H1 (cell line): ENCODE results near the gene AP1M2. TPM values are rescaled to one million over a fixed set of nuclear protein-coding genes. Genes with fewer than 3 reads are reported as not detected.

Experiments used
- CBX5 ChIP-seq: fragments of 300-800, 300-1000 bp; sonication (generic); IDR thresholded peaks from 2 replicates; pipeline ENCODE4 v1.7.1; 2016; ENCODE audit warnings: antibody characterized with exemption, low read length, low read depth
- CHD7 ChIP-seq: fragments of 300-600 bp; sonication (generic); IDR thresholded peaks from 2 replicates; pipeline ENCODE4 v1.7.1; 2012; ENCODE audit warnings: low read length, moderate library complexity, mild to moderate bottlenecking, inconsistent platforms; ENCODE audit not compliant: insufficient replicate concordance
- JUND ChIP-seq: IDR thresholded peaks from 2 replicates; pipeline ENCODE4 v1.6.1; 2011; ENCODE audit warnings: mild to moderate bottlenecking, improper control_type of control experiment, low read length
- PHF8 ChIP-seq: fragments of 200-600 bp; sonication (generic); conservative IDR thresholded peaks from 2 replicates; pipeline ENCODE4 v1.7.1; 2012; ENCODE audit warnings: low read depth, mild to moderate bottlenecking, inconsistent platforms, low read length, moderate library complexity
- RBBP5 ChIP-seq: IDR thresholded peaks from 2 replicates; pipeline ENCODE4 v1.7.1; 2012; ENCODE audit warnings: low read depth, mild to moderate bottlenecking, inconsistent platforms, low read length, moderate library complexity, borderline replicate concordance
- SAP30 ChIP-seq: fragments of 300-600 bp; sonication (generic); IDR thresholded peaks from 2 replicates; pipeline ENCODE4 v1.7.1; 2012; ENCODE audit warnings: low read length, moderate library complexity, mild to moderate bottlenecking, inconsistent platforms; ENCODE audit not compliant: insufficient read depth, insufficient replicate concordance
- SIRT6 ChIP-seq: IDR thresholded peaks from one replicate; pipeline ENCODE4 v1.7.1; 2012; ENCODE audit warnings: low read length, inconsistent platforms
- SIX5 ChIP-seq: IDR thresholded peaks from 2 replicates; pipeline ENCODE4 v1.6.1; 2011; ENCODE audit warnings: mild to moderate bottlenecking, low read depth, low read length
- TAF1 ChIP-seq: IDR thresholded peaks from 2 replicates; pipeline ENCODE4 v1.6.1; 2011; ENCODE audit warnings: mild to moderate bottlenecking, low read depth, low read length
- ZNF274 ChIP-seq: IDR thresholded peaks from 2 replicates; pipeline ENCODE4 v1.7.0; 2012; ENCODE audit warnings: low read length, borderline replicate concordance; ENCODE audit errors: extremely low read depth
- polyA plus RNA-seq, 7 experiments: library from polyadenylated mRNA; depleted of rRNA in 3 of 7; stranded (reverse) in 5 of 7; unstranded in 2 of 7; fragments of >200 nt in 5 of 7; fragments of 200-250 nt in 2 of 7; gene quantifications; 1 replicate in 5 of 7; 2 replicates in 1 of 7; 4 replicates in 1 of 7; pipeline versions ENCODE4 v1.2.1 to v1.2.3, GENCODE V29; 2011 to 2013; ENCODE audit warnings: missing spikeins in 2 of 7, mixed read lengths in 2 of 7
- total RNA-seq: library from RNA; stranded (reverse); fragmentation: NEBNext Ultra II Directional; extraction: Animal tissue kit (Norgen Biotek cat#: 25700); gene quantifications from 2 replicates; pipeline ENCODE4 v1.2.1, GENCODE V29; 2021

The AP1M2 gene
- total and polyA plus RNA-seq, 2 of the 8 experiments (the other 6 are each of a cell fraction or from before 2014, with no cell fraction given): 140 to 161 TPM

GRCh38 chr19:10568062-10568825, 18.9 kb downstream of the AP1M2 start (continued):
- TF ChIP-seq CHD7 (no peak), SIRT6 (no peak), JUND (no peak), SAP30 (no peak), SIX5 (no peak), RBBP5 (peak; percentile 57; the same call in 1 of the 2 replicates), CBX5 (no peak), PHF8 (peak; percentile 29; the same call in 1 of the 2 replicates), TAF1 (no peak), ZNF274 (no peak)
